OCI-LY1 (cell line): ENCODE data around the gene KLHL33.

ENCODE experiments used
- CTCF ChIP-seq: fragments of 200-600 bp; sonication (generic), shearing (Covaris generic); IDR thresholded peaks from 2 replicates; pipeline ENCODE4 v1.5.1; 2017; ENCODE audit warnings: mild to moderate bottlenecking, antibody characterized with exemption, low read length, moderate library complexity, mixed read lengths
- EZH2 ChIP-seq: fragments of 200-600 bp; sonication (generic), shearing (Covaris generic); IDR thresholded peaks from 2 replicates; pipeline ENCODE4 v1.8.0; 2017; ENCODE audit warnings: borderline replicate concordance, mixed run types, mild to moderate bottlenecking, antibody characterized with exemption, low read length, moderate library complexity, mixed read lengths

GRCh38 chr14:20427231-20428009 is 8.5 kb downstream of the KLHL33 start:
- TF ChIP-seq CTCF (no peak), EZH2 (no peak)
